ENCODE results near the gene SP4. TPM values are rescaled to one million over a fixed set of nuclear protein-coding genes. Genes with fewer than 3 reads are reported as not detected.

The SP4 gene
- polyA plus RNA-seq, 1 experiment, result 1.7 TPM

DNA sequence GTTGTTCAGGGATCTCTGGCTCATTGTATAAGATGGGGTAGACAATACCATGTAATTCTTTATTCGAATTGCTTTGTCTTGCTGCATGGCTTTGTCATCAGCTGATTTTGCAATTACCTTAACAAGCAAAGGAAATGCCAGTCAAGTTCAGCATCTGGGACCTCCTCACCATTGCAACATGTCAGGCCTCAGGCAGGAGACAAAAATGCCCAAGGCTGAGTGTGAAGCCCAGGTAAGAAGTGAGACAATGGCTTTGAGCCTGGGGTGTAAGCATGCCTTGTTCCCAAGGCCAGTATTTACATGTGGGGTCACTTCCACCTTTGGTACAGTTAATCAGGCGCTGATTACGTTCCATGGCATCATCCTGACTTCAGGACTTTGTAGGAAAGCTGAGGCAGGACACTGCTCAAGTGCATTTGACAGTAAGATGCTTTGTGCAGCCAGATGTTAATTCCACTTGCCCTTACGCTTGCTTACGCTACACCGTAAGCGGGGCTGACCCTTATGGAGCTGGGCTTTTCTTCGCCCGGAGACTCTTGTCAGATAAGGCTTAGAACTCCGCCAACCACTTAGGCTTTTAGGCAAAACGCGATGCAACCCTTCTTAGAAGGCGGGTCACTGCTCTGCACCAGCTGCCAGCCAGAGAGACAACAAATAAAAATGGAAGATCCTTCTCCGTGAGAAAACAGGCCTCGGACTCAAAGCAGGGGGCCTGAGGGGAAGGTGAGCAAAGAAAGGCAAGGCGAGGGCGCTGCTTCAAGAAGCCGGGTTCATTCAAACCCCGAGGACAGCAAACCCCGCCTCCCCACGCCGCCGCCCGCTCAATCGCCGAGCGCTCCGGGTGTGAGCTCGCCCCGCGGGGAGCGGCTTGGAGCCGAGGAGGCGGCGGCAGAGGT is 1.3 kb upstream of the SP4 start:
- Histone ChIP-seq H3K36me3 (ENCODE audit: control insufficient read depth, insufficient read depth, low read length) (no peaks in the 10 kb centered on the region; the same call in 1 of the 2 replicates), H3K4me3 (ENCODE audit: low read depth, low read length) (peak overlapping the region; percentile 56), H3K27me3 (ENCODE audit: control insufficient read depth, insufficient read depth, low read length) (no peaks in the 10 kb centered on the region)
- DNase-seq (ENCODE audit: low read depth), result no peak
- TF ChIP-seq, protein P1, sequence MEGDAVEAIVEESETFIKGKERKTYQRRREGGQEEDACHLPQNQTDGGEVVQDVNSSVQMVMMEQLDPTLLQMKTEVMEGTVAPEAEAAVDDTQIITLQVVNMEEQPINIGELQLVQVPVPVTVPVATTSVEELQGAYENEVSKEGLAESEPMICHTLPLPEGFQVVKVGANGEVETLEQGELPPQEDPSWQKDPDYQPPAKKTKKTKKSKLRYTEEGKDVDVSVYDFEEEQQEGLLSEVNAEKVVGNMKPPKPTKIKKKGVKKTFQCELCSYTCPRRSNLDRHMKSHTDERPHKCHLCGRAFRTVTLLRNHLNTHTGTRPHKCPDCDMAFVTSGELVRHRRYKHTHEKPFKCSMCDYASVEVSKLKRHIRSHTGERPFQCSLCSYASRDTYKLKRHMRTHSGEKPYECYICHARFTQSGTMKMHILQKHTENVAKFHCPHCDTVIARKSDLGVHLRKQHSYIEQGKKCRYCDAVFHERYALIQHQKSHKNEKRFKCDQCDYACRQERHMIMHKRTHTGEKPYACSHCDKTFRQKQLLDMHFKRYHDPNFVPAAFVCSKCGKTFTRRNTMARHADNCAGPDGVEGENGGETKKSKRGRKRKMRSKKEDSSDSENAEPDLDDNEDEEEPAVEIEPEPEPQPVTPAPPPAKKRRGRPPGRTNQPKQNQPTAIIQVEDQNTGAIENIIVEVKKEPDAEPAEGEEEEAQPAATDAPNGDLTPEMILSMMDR (IDR thresholded peaks at IDR 0.05; ENCODE audit: insufficient read depth, low read depth, low read length), result no peak
- CTCF ChIA-PET, result interaction anchor here (1.1 to 1.4 kb wide), 3 partner anchors 9 to 40 kb away, joined by 3 to 4 read pairs (median 3); no protein-coding TSS in a partner anchor
- POLR2A ChIA-PET, result interaction anchor here (0.6 to 0.8 kb wide), 4 partner anchors 105 to 1800 kb away, joined by 3 to 9 read pairs (median 8); no protein-coding TSS in a partner anchor

DNA sequence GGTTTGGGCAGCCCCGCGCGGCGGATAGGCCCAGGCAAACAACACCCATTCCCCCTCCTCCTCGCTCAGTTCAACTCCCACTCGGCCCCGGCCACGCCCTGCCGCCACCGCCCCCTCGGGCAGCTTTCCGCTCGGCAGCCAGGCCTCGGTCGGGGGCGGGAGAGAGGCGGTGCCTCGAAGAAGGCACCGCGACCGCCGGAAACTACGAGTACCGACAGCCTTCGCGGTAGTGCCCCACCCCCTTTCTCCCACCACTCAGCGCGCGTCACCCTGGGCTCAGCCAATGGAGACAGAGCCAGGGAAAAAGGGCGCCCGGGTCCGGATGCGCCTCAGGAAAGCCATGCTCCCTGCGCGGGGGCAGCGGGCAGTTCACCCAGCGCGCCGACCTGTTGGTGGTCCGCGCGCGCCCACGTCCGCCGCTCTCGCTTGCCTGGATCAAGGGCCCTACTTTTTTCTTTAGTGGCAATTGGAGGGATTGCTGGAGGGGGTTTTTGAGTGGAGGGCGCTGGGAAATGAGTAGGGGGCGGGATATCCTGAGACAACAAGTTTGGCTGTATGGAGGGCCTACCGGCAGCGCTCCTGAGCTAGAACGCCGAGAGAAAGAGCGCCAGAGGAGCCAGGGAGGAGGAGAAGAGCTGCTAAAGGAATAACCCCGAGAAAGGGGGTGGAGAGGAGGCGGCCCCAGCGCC is 557 bp upstream of the SP4 start:
- POLR2A ChIA-PET, result interaction anchor here (0.6 to 0.8 kb wide), 4 partner anchors 105 to 1800 kb away, joined by 3 to 9 read pairs (median 8); no protein-coding TSS in a partner anchor
- Histone ChIP-seq H3K4me3 (ENCODE audit: low read depth, low read length) (peak overlapping the region; percentile 88), H3K36me3 (ENCODE audit: control insufficient read depth, insufficient read depth, low read length) (no peaks in the 10 kb centered on the region; the same call in 1 of the 2 replicates), H3K27me3 (ENCODE audit: control insufficient read depth, insufficient read depth, low read length) (no peaks in the 10 kb centered on the region)
- CTCF ChIA-PET, result interaction anchor here (1.1 kb wide), 2 partner anchors 16 to 39 kb away, joined by 3 read pairs; no protein-coding TSS in a partner anchor
- DNase-seq (ENCODE audit: low read depth), result peak; percentile 92
- TF ChIP-seq, protein P1 (IDR thresholded peaks at IDR 0.05; ENCODE audit: insufficient read depth, low read depth, low read length), result no peak

DNA sequence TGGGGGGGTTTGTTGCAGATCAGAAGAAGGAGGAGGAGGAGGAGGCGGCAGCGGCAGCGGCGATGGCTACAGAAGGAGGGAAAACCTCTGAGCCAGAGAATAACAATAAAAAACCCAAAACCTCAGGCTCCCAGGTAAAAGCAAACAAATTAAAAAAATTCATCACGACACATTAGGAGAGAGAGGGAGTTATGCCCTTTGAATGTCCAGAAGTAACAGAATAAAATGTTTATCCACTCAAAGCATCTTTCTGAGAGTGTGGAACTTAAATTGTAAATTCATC is 717 bp downstream of the SP4 start:
- DNase-seq (ENCODE audit: low read depth), result no peak
- ChIA-PET POLR2A (no interaction called here), CTCF (interaction anchor here (0.8 kb wide), 1 partner anchor 681 kb away, joined by 3 read pairs; no protein-coding TSS in a partner anchor)
- H3K27me3 ChIP-seq (ENCODE audit: control insufficient read depth, insufficient read depth, low read length), result no peaks in the 10 kb centered on the region
- TF ChIP-seq, protein P1 (IDR thresholded peaks at IDR 0.05; ENCODE audit: insufficient read depth, low read depth, low read length), result no peak
- no peaks in the 10 kb centered on the region; the same call in 1 of the 2 replicates for H3K36me3 ChIP-seq (ENCODE audit: control insufficient read depth, insufficient read depth, low read length)
- H3K4me3 ChIP-seq (ENCODE audit: low read depth, low read length), result peak overlapping the region; percentile 77

DNA sequence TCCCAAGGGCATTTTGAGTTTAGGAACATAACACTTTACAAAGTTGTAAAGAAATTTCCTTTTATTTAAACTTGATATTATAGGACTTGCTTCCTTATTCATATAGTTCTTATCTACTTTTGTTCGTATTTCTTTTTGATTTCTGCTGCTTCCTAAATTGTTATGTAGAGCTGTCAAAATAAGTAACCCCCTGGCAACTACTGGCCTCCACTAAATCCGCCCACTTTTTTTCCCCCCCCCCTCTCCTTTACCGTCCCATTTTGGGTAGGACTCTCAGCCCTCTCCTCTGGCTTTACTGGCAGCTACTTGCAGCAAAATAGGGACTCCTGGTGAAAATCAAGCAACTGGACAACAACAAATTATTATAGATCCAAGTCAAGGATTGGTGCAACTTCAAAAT is 1.1 kb downstream of the SP4 start:
- no peak for DNase-seq (ENCODE audit: low read depth)
- CTCF ChIA-PET, result interaction anchor here (0.8 kb wide), 1 partner anchor 681 kb away, joined by 3 read pairs; no protein-coding TSS in a partner anchor
- TF ChIP-seq, protein P1 (IDR thresholded peaks at IDR 0.05; ENCODE audit: insufficient read depth, low read depth, low read length), result no peak
- H3K27me3 ChIP-seq (ENCODE audit: control insufficient read depth, insufficient read depth, low read length), result no peaks in the 10 kb centered on the region
- H3K36me3 ChIP-seq (ENCODE audit: control insufficient read depth, insufficient read depth, low read length), result no peaks in the 10 kb centered on the region; the same call in 1 of the 2 replicates
- POLR2A ChIA-PET, result no interaction called here
- H3K4me3 ChIP-seq (ENCODE audit: low read depth, low read length), result peak overlapping the region; percentile 77

Measured in BJ (cell line).